ENCODE results near the gene IGSF5. TPM values are rescaled to one million over a fixed set of nuclear protein-coding genes. Genes with fewer than 3 reads are reported as not detected.

IGSF5 gene
- total and polyA plus RNA-seq, 2 of the 4 experiments (the other 2 are of a cell fraction) = not detected

GRCh38 chr21:39713905-39714304 is 31.1 kb upstream of the IGSF5 start:
- no CpG with 5 or more reads among the region's 7 CpGs for WGBS, 2 experiments (ENCODE audit: extremely low coverage in 2 of 2, insufficient read length in 1 of 2)
- no peak overlapping the region for H2AK5ac ChIP-seq (ENCODE audit: low read depth, low read length)
- ATAC-seq (ENCODE audit: low read depth) = no peak

More at GRCh38 chr21:39713905-39714304, 31.1 kb upstream of the IGSF5 start:
- H3K4ac ChIP-seq (ENCODE audit: low read depth, low read length) = no peak overlapping the region
- H2BK120ac ChIP-seq (ENCODE audit: low read depth, low read length) = no peak overlapping the region
- no peak overlapping the region for H4K91ac ChIP-seq (ENCODE audit: insufficient read depth, low read depth, low read length)
- H3K23ac ChIP-seq (ENCODE audit: low read depth, low read length) = no peak overlapping the region
- no peaks in the 10 kb centered on the region for H4K20me1 ChIP-seq (ENCODE audit: insufficient read depth, low read length)
- no peak overlapping the region for H2AFZ ChIP-seq (replicated peaks; ENCODE audit: low read length, poor library complexity)
- H2BK15ac ChIP-seq (ENCODE audit: low read depth, low read length) = no peak overlapping the region
- no peak overlapping the region for H4K8ac ChIP-seq (ENCODE audit: low read depth in 2 of 2, low read length in 2 of 2)
- no peak overlapping the region for H2BK5ac ChIP-seq (ENCODE audit: low read depth, low read length, poor library complexity, severe bottlenecking)
- H3K27me3 ChIP-seq (ENCODE audit: control insufficient read depth, insufficient read depth, low read length) = no peaks in the 10 kb centered on the region
- dilution Hi-C loops (cut with HindIII; ENCODE audit: low sequenced_read_pairs, unreplicated experiment) (loop anchor here (25.0 kb wide), 1 partner anchor 202 kb away; no protein-coding TSS in a partner anchor), in situ Hi-C loops (cut with MboI; ENCODE audit: low sequenced_read_pairs) (no loop called here), intact Hi-C loops (cut with micrococcal nuclease) (no loop called here)
- no peak for DNase-seq
- TF ChIP-seq CEBPB (IDR thresholded peaks at IDR 0.05; ENCODE audit: low read depth, low read length) (no peak), SMC3 (IDR thresholded peaks at IDR 0.05; ENCODE audit: low read depth, low read length) (no peak), CTCF (conservative IDR thresholded peaks at IDR 0.05; ENCODE audit: low read depth, low read length) (no peak), NFE2L2 (IDR thresholded peaks at IDR 0.05; ENCODE audit: low read depth, low read length) (no peak), MAZ (IDR thresholded peaks at IDR 0.05; ENCODE audit: borderline replicate concordance, low read depth, low read length) (no peak), ELK1 (IDR thresholded peaks at IDR 0.05; ENCODE audit: borderline replicate concordance, low read depth, low read length) (no peak), FOS (IDR thresholded peaks at IDR 0.05; ENCODE audit: low read depth, low read length) (no peak), RAD21 (IDR thresholded peaks at IDR 0.05; ENCODE audit: low read length) (no peak), RFX5 (IDR thresholded peaks at IDR 0.05; ENCODE audit: low read depth, low read length) (no peak), POLR2A (IDR thresholded peaks at IDR 0.05; ENCODE audit: low read depth, low read length) (no peak), CHD1 (IDR thresholded peaks at IDR 0.05; ENCODE audit: low read depth, low read length) (no peak), MAFK (IDR thresholded peaks at IDR 0.05; ENCODE audit: low read depth, low read length) (no peak), USF2 (IDR thresholded peaks at IDR 0.05; ENCODE audit: low read depth, low read length) (no peak), BHLHE40 (IDR thresholded peaks at IDR 0.05; ENCODE audit: low read depth, low read length) (no peak)
- no peaks in the 10 kb centered on the region for H3K79me1 ChIP-seq (ENCODE audit: low read depth in 1 of 2, low read length in 2 of 2)
- POLR2A ChIA-PET (ENCODE audit: unreplicated experiment) = no interaction called here
- no peak overlapping the region for H3K9ac ChIP-seq (ENCODE audit: low read depth, low read length)
- no peak overlapping the region for H3K56ac ChIP-seq (ENCODE audit: extremely low read depth, insufficient read depth, low read length)
- H3K36me3 ChIP-seq (ENCODE audit: control insufficient read depth, insufficient read depth, low read length) = no peaks in the 10 kb centered on the region
- BruUV-seq (replicated peaks) = no TSS peak
- H3K4me2 ChIP-seq (ENCODE audit: low read depth, low read length) = no peak overlapping the region
- H4K5ac ChIP-seq (ENCODE audit: low read depth, low read length) = no peak overlapping the region
- no peak overlapping the region for H3K14ac ChIP-seq (replicated peaks; ENCODE audit: low read depth, low read length)
- no peaks in the 10 kb centered on the region for H3K9me3 ChIP-seq (ENCODE audit: control insufficient read depth, insufficient read depth, low read length)
- CTCF ChIA-PET = no interaction called here
- H2AK9ac ChIP-seq (replicated peaks; ENCODE audit: low read depth, low read length, poor library complexity) = no peak overlapping the region
- no peak overlapping the region for H3K27ac ChIP-seq (ENCODE audit: insufficient read depth, low read length)
- no peaks in the 10 kb centered on the region for H3K4me1 ChIP-seq (ENCODE audit: control insufficient read depth, insufficient read depth, low read length)
- H3K18ac ChIP-seq (ENCODE audit: low read depth, low read length) = no peak overlapping the region
- no peak overlapping the region for H3K4me3 ChIP-seq (ENCODE audit: insufficient read depth, low read depth, low read length)
- H2BK20ac ChIP-seq (ENCODE audit: low read depth, low read length) = no peak overlapping the region
- no peaks in the 10 kb centered on the region for H3K9me1 ChIP-seq (ENCODE audit: insufficient read depth, low read length)

Measured in IMR-90 (cell line).